ENCODE results near the gene REX1BD. TPM values are rescaled to one million over a fixed set of nuclear protein-coding genes. Genes with fewer than 3 reads are reported as not detected.

REX1BD gene
- total and polyA plus RNA-seq, 2 of the 4 experiments (the other 2 are of a cell fraction) = 14.2 to 44.6 TPM

DNA sequence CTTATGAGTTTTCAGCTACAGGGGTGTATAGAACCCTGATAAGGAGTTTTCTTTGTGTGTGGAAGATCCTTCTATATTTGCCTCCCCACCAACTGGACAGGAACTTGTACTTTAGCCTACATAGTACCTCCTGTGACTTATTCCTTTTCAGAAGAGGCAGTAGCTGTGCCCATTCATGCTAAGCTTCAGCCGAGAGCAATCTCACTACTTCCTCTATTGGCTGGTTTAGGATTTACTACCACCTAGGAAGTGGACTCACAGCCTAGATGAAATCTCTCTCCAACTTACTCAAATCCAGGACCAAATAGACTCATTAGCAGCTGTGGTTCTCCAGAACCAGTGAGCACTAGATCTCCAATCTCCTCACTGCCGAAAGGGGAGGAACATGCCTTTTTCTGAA lies 2.3 kb upstream of the REX1BD start:
- CTCF ChIA-PET = no interaction called here
- no TSS peak for BruUV-seq (replicated peaks)

More for the DNA sequence above, 2.3 kb upstream of the REX1BD start:
- peaks cover 4% of the 10 kb centered on the region; the same call in 1 of the 2 replicates for H3K9me1 ChIP-seq (ENCODE audit: insufficient read depth, low read length)
- H2BK120ac ChIP-seq (ENCODE audit: low read depth, low read length) = no peak overlapping the region
- H3K27me3 ChIP-seq (ENCODE audit: control insufficient read depth, insufficient read depth, low read length) = peaks cover 2% of the 10 kb centered on the region; the same call in 1 of the 2 replicates
- H4K8ac ChIP-seq (ENCODE audit: low read depth in 2 of 2, low read length in 2 of 2) = no peak overlapping the region
- intact Hi-C loops (cut with micrococcal nuclease) = loop anchor here (5.0 kb wide), 2 partner anchors 246 to 331 kb away; partner anchors contain the start of genes COPE, DDX49 and UPF1
- H3K9me3 ChIP-seq (ENCODE audit: control insufficient read depth, insufficient read depth, low read length) = no peaks in the 10 kb centered on the region
- no peak overlapping the region for H2BK5ac ChIP-seq (ENCODE audit: low read depth, low read length, poor library complexity, severe bottlenecking)
- no peak overlapping the region for H3K27ac ChIP-seq (ENCODE audit: insufficient read depth, low read length)
- no peak overlapping the region; the same call in 1 of the 2 replicates for H3K14ac ChIP-seq (replicated peaks; ENCODE audit: low read depth, low read length)
- no peak overlapping the region for H3K23ac ChIP-seq (ENCODE audit: low read depth, low read length)
- 20% methylated on average over 1 of the region's 2 CpGs; no CpG with 5 or more reads in 1 of the 2 experiments for WGBS, 2 experiments (ENCODE audit: extremely low coverage in 2 of 2, insufficient read length in 1 of 2)
- no peak overlapping the region for H3K4me2 ChIP-seq (ENCODE audit: low read depth, low read length)
- H3K4me1 ChIP-seq (ENCODE audit: control insufficient read depth, insufficient read depth, low read length) = peaks cover 5% of the 10 kb centered on the region
- no peak overlapping the region for H4K91ac ChIP-seq (ENCODE audit: insufficient read depth, low read depth, low read length)
- H3K4ac ChIP-seq (ENCODE audit: low read depth, low read length) = no peak overlapping the region
- DNase-seq (no peak), ATAC-seq (ENCODE audit: low read depth) (no peak)
- in situ Hi-C loops (cut with MboI; ENCODE audit: low sequenced_read_pairs) = no loop called here
- H2BK15ac ChIP-seq (ENCODE audit: low read depth, low read length) = no peak overlapping the region
- no peak overlapping the region for H3K18ac ChIP-seq (ENCODE audit: low read depth, low read length)
- peak overlapping the region; percentile 44; the same call in 1 of the 2 replicates for H2AK5ac ChIP-seq (ENCODE audit: low read depth, low read length)
- H2BK20ac ChIP-seq (ENCODE audit: low read depth, low read length) = no peak overlapping the region
- POLR2A ChIA-PET (ENCODE audit: unreplicated experiment) = no interaction called here
- no peak overlapping the region for H3K4me3 ChIP-seq (ENCODE audit: insufficient read depth, low read depth, low read length)
- dilution Hi-C loops (cut with HindIII; ENCODE audit: low sequenced_read_pairs, unreplicated experiment) = no loop called here
- TF ChIP-seq RCOR1 (IDR thresholded peaks at IDR 0.05; ENCODE audit: insufficient replicate concordance, low read length) = no peak
- no peak for TF ChIP-seq RFX5 (IDR thresholded peaks at IDR 0.05; ENCODE audit: low read depth, low read length)
- TF ChIP-seq, protein P1, sequence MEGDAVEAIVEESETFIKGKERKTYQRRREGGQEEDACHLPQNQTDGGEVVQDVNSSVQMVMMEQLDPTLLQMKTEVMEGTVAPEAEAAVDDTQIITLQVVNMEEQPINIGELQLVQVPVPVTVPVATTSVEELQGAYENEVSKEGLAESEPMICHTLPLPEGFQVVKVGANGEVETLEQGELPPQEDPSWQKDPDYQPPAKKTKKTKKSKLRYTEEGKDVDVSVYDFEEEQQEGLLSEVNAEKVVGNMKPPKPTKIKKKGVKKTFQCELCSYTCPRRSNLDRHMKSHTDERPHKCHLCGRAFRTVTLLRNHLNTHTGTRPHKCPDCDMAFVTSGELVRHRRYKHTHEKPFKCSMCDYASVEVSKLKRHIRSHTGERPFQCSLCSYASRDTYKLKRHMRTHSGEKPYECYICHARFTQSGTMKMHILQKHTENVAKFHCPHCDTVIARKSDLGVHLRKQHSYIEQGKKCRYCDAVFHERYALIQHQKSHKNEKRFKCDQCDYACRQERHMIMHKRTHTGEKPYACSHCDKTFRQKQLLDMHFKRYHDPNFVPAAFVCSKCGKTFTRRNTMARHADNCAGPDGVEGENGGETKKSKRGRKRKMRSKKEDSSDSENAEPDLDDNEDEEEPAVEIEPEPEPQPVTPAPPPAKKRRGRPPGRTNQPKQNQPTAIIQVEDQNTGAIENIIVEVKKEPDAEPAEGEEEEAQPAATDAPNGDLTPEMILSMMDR (conservative IDR thresholded peaks at IDR 0.05; ENCODE audit: low read depth, low read length) = no peak
- no peak for TF ChIP-seq POLR2A (IDR thresholded peaks at IDR 0.05; ENCODE audit: low read depth, low read length)
- no peak for TF ChIP-seq SMC3 (IDR thresholded peaks at IDR 0.05; ENCODE audit: low read depth, low read length)
- TF ChIP-seq CHD1 (IDR thresholded peaks at IDR 0.05; ENCODE audit: low read depth, low read length) = no peak
- no peak for TF ChIP-seq NFE2L2 (IDR thresholded peaks at IDR 0.05; ENCODE audit: low read depth, low read length)
- no peak for TF ChIP-seq CEBPB (IDR thresholded peaks at IDR 0.05; ENCODE audit: low read depth, low read length)
- TF ChIP-seq RAD21 (IDR thresholded peaks at IDR 0.05; ENCODE audit: low read length) = no peak
- no peak for TF ChIP-seq BHLHE40 (IDR thresholded peaks at IDR 0.05; ENCODE audit: low read depth, low read length)
- TF ChIP-seq MAFK (IDR thresholded peaks at IDR 0.05; ENCODE audit: low read depth, low read length) = no peak
- TF ChIP-seq, protein P2, sequence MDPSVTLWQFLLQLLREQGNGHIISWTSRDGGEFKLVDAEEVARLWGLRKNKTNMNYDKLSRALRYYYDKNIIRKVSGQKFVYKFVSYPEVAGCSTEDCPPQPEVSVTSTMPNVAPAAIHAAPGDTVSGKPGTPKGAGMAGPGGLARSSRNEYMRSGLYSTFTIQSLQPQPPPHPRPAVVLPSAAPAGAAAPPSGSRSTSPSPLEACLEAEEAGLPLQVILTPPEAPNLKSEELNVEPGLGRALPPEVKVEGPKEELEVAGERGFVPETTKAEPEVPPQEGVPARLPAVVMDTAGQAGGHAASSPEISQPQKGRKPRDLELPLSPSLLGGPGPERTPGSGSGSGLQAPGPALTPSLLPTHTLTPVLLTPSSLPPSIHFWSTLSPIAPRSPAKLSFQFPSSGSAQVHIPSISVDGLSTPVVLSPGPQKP (IDR thresholded peaks at IDR 0.05; ENCODE audit: borderline replicate concordance, low read depth, low read length) = no peak
- H2AK9ac ChIP-seq (replicated peaks; ENCODE audit: low read depth, low read length, poor library complexity) = no peak overlapping the region
- H3K9ac ChIP-seq (ENCODE audit: low read depth, low read length) = no peak overlapping the region
- peaks cover 6% of the 10 kb centered on the region for H4K20me1 ChIP-seq (ENCODE audit: insufficient read depth, low read length)
- H4K5ac ChIP-seq (ENCODE audit: low read depth, low read length) = no peak overlapping the region
- H3K79me1 ChIP-seq (ENCODE audit: low read depth in 1 of 2, low read length in 2 of 2) = peaks cover 6 to 20% of the 10 kb centered on the region in 2 experiments; a peak in 3 of 4 replicates
- H2AFZ ChIP-seq (replicated peaks; ENCODE audit: low read length, poor library complexity) = no peak overlapping the region
- H3K56ac ChIP-seq (ENCODE audit: extremely low read depth, insufficient read depth, low read length) = no peak overlapping the region
- H3K36me3 ChIP-seq (ENCODE audit: control insufficient read depth, insufficient read depth, low read length) = peaks cover 4% of the 10 kb centered on the region

Measured in IMR-90 (cell line).